SIG-M5 treated with dmso at 0.1 percent for 504 hours (cell line): ENCODE measurements around the gene FBXW7.

ENCODE experiments used
- DNase-seq: peaks from one replicate; lab custom pipeline; 2025; ENCODE audit not compliant: unreplicated experiment; lab: John Stamatoyannopoulos, UW

FBXW7 gene

DNA sequence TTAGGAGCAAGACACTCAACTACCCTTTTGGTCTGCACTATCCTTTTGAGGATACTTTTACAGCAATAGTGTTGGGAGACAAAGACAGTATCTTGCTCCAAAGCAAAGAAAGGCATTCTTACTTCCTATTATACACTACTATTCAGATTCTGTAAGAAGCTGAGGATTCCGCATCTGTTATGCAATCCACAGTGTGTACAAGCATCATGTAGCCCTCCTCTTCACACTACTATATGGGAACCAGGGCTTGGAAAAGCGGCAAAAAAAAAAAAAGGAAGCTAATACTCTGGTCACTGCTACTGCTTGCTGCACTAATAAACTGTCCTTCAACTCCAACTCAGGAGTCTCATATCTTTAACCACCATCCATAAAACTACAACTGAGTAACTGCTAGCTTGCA lies 59.1 kb downstream of the FBXW7 start:
- DNase-seq: peak; percentile 42

GRCh38 chr4:152471251-152471792 lies 64.6 kb downstream of the FBXW7 start:
- DNase-seq: no peak

DNA sequence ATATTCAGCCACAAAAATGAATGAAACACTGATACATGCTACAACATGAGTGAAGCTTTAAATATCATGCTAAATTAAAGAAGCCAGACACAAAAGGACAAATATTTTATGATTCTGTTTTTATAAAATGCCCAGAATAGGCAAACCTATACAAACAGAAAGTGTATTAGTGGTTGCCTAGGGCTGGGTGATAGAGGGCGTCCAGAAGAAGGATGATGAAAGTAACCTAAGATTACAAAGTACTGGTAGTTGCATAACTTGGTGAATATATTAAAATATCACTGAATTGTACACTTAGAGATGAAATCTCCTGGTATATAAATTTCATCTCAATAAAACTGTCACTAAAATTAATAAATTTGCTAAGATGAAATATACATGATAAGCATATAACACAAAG lies 67.5 kb downstream of the FBXW7 start:
- peak; percentile 51 for DNase-seq

DNA sequence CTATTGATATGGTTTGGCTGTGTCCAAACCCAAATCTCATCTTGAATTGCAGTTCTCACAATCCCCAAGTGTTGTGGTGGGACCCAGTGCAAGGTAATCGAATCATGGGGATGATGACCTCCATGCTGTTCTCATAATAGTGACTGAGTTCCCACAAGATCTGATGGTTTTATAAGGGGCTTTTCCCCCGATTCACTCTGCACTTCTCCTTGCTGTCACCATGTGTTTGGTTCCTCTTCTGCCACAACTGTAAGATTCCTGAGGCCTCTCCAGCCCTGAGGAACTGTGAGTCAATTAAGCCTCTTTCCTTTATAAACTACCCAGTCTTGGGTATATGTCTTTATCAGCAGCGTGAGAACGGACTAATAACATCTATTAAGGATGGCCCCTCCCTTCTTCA lies 68.8 kb downstream of the FBXW7 start:
- DNase-seq: no peak

GRCh38 chr4:152464030-152464823 lies 71.7 kb downstream of the FBXW7 start:
- DNase-seq: no peak

DNA sequence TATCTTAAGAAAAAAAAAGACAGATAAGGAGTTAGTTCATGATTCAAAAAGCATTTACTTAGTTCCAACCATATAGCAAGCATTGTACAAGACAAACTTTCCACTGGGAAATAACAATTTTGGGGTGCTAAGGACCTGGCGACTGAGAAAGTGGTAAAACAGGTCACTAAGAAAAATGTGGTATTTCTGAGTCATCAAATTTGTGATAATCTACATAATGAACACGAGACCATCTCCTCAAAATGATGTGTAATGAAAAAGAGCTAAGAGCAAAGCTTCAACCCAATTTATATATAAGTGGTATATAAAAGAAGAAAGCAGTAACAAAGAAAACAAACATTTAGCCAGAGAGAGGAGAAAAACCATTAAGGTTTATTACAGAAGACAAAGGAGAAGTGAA lies 72.3 kb downstream of the FBXW7 start:
- DNase-seq: no peak

DNA sequence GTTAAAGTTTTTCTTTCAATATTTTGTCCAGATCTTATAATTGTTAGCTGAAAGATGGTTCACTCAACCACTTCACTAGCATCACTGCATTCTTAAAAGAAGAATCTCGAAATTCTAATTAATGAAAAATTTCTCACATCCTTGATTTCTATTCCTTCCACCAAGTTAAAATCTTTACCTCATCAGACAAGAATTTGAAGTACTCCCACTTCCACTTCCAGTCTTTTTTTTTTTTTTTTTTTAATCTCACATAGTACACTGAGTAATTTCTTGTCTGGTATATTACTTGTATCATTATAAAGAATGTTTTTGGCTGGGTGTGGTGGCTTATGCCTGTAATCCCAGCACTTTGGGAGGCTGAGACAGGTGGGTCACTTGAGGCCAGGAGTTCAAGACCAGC lies 73.2 kb downstream of the FBXW7 start:
- DNase-seq: no peak

DNA sequence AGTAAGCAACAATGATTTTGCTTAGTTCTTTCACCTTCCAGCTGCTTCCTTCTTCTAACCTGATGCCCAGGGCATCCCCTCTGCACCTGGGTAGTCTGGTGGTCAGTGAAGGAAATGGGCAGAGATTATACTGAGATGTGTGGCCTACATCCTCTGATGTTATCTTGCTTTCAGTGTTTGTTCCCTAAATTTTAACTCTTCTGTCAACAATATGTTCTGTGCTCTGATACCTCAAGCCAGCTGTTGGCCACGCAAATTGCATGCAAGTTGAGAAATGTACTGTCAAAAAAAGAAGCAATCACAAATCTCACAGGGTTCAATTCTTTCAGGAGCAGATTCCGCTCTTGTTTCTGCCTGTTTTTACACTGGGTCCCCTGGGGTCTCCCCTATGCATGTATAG lies 73.8 kb downstream of the FBXW7 start:
- peak; percentile 20 for DNase-seq

DNA sequence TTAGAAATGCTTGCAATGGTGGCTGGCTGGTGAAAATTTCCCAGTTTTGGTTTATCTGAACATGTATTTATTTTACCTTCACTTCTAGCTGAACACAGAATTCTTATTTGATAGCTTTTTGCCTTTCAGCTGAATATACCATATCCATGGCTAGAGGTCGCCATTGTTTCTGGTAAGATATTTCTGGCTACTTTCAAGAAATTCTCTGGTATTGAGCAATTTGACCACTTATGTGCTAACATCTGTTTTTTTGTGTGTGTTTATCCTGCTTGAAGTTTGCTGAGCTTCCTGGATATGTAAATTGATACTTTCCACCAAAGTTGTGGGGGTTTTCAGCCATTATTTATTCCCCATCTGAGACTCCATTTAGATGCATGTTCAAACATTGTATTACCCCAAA lies 75.4 kb downstream of the FBXW7 start:
- DNase-seq: peak; percentile 71

GRCh38 chr4:152459326-152459725 lies 76.6 kb downstream of the FBXW7 start:
- no peak for DNase-seq

DNA sequence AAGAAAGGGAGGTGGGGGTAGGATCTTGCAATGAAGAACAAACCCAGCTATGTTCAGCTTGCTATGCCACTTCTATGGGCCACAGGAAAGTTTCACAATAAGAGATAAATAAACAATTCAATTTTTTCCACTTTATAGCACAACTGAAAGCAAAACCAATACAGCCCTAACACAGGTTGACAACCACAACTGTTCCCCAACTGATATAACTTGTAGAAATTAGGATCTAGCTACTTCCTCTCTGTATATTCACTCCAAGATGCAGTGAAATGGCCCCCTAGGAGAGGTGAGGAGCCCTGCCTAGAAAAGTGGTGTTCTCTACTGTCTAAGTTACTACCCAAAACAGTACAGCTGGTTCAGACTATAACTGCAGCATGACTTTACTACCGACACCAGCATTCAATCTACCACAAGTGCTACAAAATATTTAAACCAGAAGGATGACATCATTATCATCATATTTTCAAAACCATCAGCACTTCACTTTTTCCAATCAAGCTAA lies 77.0 kb downstream of the FBXW7 start:
- DNase-seq: peak; percentile 75

GRCh38 chr4:152456609-152457008 lies 79.3 kb downstream of the FBXW7 start:
- no peak for DNase-seq

DNA sequence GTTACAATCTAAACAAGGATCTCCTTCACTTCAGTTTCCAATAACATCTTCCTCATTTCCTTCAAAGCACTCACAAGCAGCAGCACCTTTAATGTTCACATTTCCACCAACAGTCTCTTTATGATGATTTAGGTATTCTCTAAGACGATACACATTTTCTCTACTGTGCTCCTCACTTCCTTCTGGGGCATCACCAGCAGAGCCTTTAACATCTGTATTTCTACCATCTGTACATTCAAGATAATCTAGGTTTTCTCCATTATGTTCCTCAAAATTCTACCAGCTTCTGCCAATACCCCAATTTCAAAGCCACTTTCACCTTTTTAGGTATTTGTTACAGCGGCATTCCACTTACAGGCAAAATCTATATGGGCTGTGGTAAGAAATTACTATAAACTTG lies 80.6 kb downstream of the FBXW7 start:
- DNase-seq: no peak

DNA sequence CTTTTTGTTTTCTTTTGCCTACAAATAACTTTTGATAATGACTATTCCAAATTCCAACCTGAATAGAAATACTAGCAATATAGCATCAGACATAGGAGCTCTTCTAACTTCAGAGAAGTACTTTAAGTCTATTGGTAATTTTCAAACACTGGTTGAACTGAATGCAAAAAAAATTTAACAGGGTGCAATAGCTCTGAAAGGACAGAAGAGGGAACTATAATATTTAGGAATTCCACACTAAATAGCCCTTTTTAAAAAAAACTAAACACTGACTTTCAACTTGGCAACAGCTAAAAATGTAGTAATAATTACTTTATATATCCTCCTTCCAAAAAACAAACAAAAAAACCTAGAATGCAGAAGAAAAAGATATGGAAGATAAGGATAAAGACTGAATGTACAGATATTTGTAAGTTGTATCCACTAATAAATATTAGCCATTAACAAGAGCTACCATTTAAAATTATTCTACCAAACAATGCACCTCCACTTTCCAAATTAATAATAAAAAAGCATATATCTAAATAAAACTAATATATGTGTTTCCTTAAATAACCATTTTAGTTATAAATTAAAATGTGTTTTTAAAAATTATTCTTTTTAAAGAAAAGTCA lies 81.4 kb downstream of the FBXW7 start:
- DNase-seq: peak; percentile 68

GRCh38 chr4:152451496-152451895 lies 84.4 kb downstream of the FBXW7 start:
- DNase-seq: no peak

GRCh38 chr4:152448854-152449253 lies 87.0 kb downstream of the FBXW7 start:
- DNase-seq: no peak

DNA sequence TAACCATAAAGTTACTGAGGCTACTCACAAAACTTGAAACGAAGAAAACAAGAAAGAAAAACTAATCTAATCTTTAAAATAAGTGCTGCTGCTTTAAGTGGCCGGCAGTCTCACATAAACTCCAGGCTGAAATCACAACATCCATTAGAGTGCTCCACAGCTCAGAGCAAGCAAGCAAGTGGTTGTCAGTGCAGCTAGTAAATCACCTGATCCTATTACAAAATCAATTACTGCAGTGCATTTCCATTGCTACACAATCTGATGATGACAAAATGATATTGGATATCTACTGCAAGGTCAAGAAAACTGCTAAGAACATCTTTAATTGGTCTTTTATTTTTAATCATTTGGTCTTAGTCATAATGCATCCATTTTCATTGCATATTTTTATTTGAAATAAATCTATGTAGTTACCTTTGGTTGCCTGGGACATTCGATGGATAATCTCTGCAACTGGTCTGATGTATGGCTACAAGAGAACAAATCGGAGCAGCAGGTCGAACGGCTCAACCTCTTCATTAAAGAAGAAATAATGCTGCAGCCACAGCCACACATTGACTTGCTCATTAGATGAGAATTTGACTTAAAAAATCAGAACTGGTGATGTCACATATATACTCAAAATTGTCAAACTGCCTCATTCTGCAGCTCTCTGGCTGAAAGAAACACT lies 87.7 kb downstream of the FBXW7 start:
- DNase-seq: no peak

DNA sequence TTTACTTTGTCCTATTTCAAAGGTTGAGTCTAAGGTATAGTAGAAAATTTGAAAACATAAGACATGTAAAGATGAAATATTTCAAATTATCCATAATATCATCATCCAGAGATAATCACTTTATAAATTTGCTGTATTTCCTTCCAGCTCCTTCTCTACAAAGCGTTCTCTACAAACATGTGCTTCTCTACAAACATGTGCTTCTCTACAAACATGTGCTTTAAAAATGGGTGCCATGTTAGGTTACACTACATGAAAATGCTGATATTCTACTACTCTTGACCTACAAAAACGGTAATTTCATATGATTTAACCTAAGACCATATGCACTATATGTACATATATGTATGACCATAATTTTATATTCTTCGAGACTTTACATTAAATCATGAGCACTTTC lies 92.0 kb downstream of the FBXW7 start:
- no peak for DNase-seq

- DNase-seq: no peak
Observed at GRCh38 chr4:152437561-152437960, 98.3 kb downstream of the FBXW7 start.

- no peak for DNase-seq
Observed at GRCh38 chr4:152436384-152436783, 99.5 kb downstream of the FBXW7 start.

GRCh38 chr4:152434011-152434410 lies 101.9 kb downstream of the FBXW7 start:
- no peak for DNase-seq

DNA sequence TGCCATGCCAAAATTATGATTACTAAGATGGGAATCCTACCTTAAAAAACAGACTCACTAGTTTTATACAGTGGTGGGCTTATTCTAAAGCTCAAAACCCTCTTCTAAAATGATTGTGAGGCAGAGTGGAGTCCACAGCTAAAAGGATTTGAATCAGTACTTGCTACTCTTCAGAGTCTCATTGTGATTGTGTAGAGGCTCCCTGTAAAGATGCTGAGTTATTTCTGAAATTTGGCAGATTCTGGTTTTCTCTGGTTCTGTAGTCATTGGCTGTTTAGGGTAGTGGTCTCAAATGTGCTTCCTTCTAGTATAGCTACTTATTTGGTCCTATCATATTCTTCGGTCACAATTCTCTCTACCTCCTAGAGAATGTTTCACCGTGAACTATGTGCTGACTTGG lies 104.1 kb downstream of the FBXW7 start:
- DNase-seq: no peak
